GM23248 (cell line): ENCODE measurements around the gene RBMS1. TPM values are rescaled to one million over a fixed set of nuclear protein-coding genes. Genes with fewer than 3 reads are reported as not detected.
A peak's percentile ranks its signal among the peaks of the same experiment; 100 is the strongest.

Source experiments
- DNase-seq: peaks from one replicate; pipeline ENCODE4 v3.0.0-alpha.2; 2015
- H2AFZ ChIP-seq: fragments of 200-600 bp; sonication (generic); 2 replicates; pipeline ENCODE4 v1.6.1; 2016; ENCODE audit warnings: antibody characterized with exemption
- H3F3A ChIP-seq: fragments of 200-600 bp; sonication (generic); 2 replicates; pipeline ENCODE4 v1.6.1; 2016; ENCODE audit warnings: mild to moderate bottlenecking, antibody characterized with exemption, mixed run types; ENCODE audit not compliant: insufficient read depth
- H3K27ac ChIP-seq: fragments of 200-600 bp; sonication (generic); 2 replicates; pipeline ENCODE4 v1.5.1; 2016; ENCODE audit warnings: mild to moderate bottlenecking
- H3K27me3 ChIP-seq: fragments of 200-600 bp; sonication (generic); replicated peaks from 2 replicates; pipeline ENCODE4 v1.6.1; 2016; ENCODE audit warnings: mild to moderate bottlenecking; ENCODE audit not compliant: insufficient read depth
- H3K36me3 ChIP-seq: fragments of 200-600 bp; sonication (generic); 2 replicates; pipeline ENCODE4 v1.6.1; 2016; ENCODE audit warnings: low read depth, mild to moderate bottlenecking
- H3K4me1 ChIP-seq: fragments of 200-600 bp; sonication (generic); 2 replicates; pipeline ENCODE4 v1.6.1; 2016; ENCODE audit warnings: mild to moderate bottlenecking; ENCODE audit not compliant: insufficient read depth
- H3K4me2 ChIP-seq: fragments of 200-600 bp; sonication (generic); one replicate; pipeline ENCODE4 v1.6.1; 2016; ENCODE audit warnings: mild to moderate bottlenecking; ENCODE audit not compliant: unreplicated experiment
- H3K4me3 ChIP-seq: fragments of 200-600 bp; sonication (generic); 2 replicates; pipeline ENCODE4 v1.5.1; 2016; ENCODE audit warnings: mild to moderate bottlenecking
- H3K79me2 ChIP-seq: fragments of 200-600 bp; sonication (generic); 2 replicates; pipeline ENCODE4 v1.6.1; 2016; ENCODE audit warnings: mild to moderate bottlenecking; ENCODE audit not compliant: insufficient read depth
- H3K9ac ChIP-seq: fragments of 200-600 bp; sonication (generic); 2 replicates; pipeline ENCODE4 v1.6.1; 2016; ENCODE audit warnings: mild to moderate bottlenecking
- H3K9me2 ChIP-seq: fragments of 200-600 bp; sonication (generic); 2 replicates; pipeline ENCODE4 v1.6.1; 2016; ENCODE audit warnings: mixed run types, mild to moderate bottlenecking, moderate library complexity; ENCODE audit not compliant: insufficient read depth
- H3K9me3 ChIP-seq: fragments of 200-600 bp; sonication (generic); one replicate; pipeline ENCODE4 v1.6.1; 2017; ENCODE audit warnings: low read depth
- H4K20me1 ChIP-seq: fragments of 200-600 bp; sonication (generic); 2 replicates; pipeline ENCODE4 v1.6.0; 2016; ENCODE audit not compliant: insufficient read depth
- EZH2 ChIP-seq: fragments of 200-600 bp; sonication (generic); IDR thresholded peaks from 2 replicates; pipeline ENCODE4 v1.6.1; 2018; ENCODE audit warnings: antibody characterized with exemption, mild to moderate bottlenecking; ENCODE audit not compliant: insufficient read depth, poor library complexity, severe bottlenecking
- EZH2phosphoT487 ChIP-seq: fragments of 200-600 bp; sonication (generic); IDR thresholded peaks from 2 replicates; pipeline ENCODE4 v1.6.1; 2018; ENCODE audit warnings: antibody characterized with exemption, moderate library complexity, mild to moderate bottlenecking, low read depth; ENCODE audit not compliant: insufficient read depth
- WGBS, 2 experiments: methylation state at CpG; one replicate each; pipeline ENCODE4 v1.1.6; 2015 to 2017; ENCODE audit warnings: low lambda C conversion rate in 2 of 2, low coverage in 1 of 2; ENCODE audit errors: missing lambda C conversion rate in 2 of 2; 5-methylcytosine and 5-hydroxymethylcytosine counted together
- in situ Hi-C: fragments of 300-500 bp; cut with MboI; formaldehyde crosslinking; loops from 2 replicates; pipeline ENCODE4 v1.15.0; 2020
- polyA plus RNA-seq: library from polyadenylated mRNA; unstranded; fragments of >200 nt; fragmentation: Nextera tagmentation; extraction: Ambion mirVana; gene quantifications from 2 replicates; pipeline ENCODE4 v1.2.1, GENCODE V29; 2016
- total RNA-seq: library from RNA; depleted of rRNA; stranded (reverse); fragments of >200 nt; shearing (Covaris generic); gene quantifications from 2 replicates; pipeline ENCODE4 v1.2.3, GENCODE V29; 2014

RBMS1 gene
- total and polyA plus RNA-seq, 2 experiments from 2014 or later: 72.3 to 91.7 TPM

- in situ Hi-C loops: no loop called here
- peaks cover 81% of the 10 kb centered on the region for H3F3A ChIP-seq
- H3K4me3 ChIP-seq: no peak overlapping the region
- no peak overlapping the region for H2AFZ ChIP-seq
- H3K27ac ChIP-seq: 0 out of 2 replicates have a peak overlapping the region, but pooled peaks have one; percentile 1
- no peak for DNase-seq
- H3K4me2 ChIP-seq: no peak overlapping the region
- H3K4me1 ChIP-seq: peaks cover 38% of the 10 kb centered on the region
- H3K9ac ChIP-seq: no peak overlapping the region
- TF ChIP-seq EZH2: no peak
- no peak for TF ChIP-seq EZH2phosphoT487
- no peaks in the 10 kb centered on the region for H3K9me3 ChIP-seq
- H3K9me2 ChIP-seq: no peaks in the 10 kb centered on the region
- peaks cover 81% of the 10 kb centered on the region for H3K79me2 ChIP-seq
- no peaks in the 10 kb centered on the region for H3K27me3 ChIP-seq
- peaks cover 63% of the 10 kb centered on the region for H3K36me3 ChIP-seq
- H4K20me1 ChIP-seq: no peaks in the 10 kb centered on the region
Measured at GRCh38 chr2:160283675-160284074, 209.9 kb downstream of the RBMS1 start.

- in situ Hi-C loops: no loop called here
- peaks cover 84% of the 10 kb centered on the region for H3F3A ChIP-seq
- H2AFZ ChIP-seq: no peak overlapping the region
- H3K27ac ChIP-seq: peak overlapping the region; percentile 44
- no peaks in the 10 kb centered on the region for H3K27me3 ChIP-seq
- no peak overlapping the region for H3K9ac ChIP-seq
- peaks cover 75% of the 10 kb centered on the region for H3K36me3 ChIP-seq
- WGBS, 2 experiments: 92 to 97% methylated on average over 2 of the region's 2 CpGs
- no peak overlapping the region for H3K4me3 ChIP-seq
- H3K4me2 ChIP-seq: no peak overlapping the region
- no peak for DNase-seq
- no peaks in the 10 kb centered on the region for H4K20me1 ChIP-seq
- H3K9me2 ChIP-seq: no peaks in the 10 kb centered on the region
- TF ChIP-seq EZH2 (no peak), EZH2phosphoT487 (no peak)
- H3K4me1 ChIP-seq: peaks cover 36% of the 10 kb centered on the region
- peaks cover 79% of the 10 kb centered on the region for H3K79me2 ChIP-seq
- no peaks in the 10 kb centered on the region for H3K9me3 ChIP-seq
Measured at GRCh38 chr2:160282063-160282580, 211.5 kb downstream of the RBMS1 start.

- H3K4me1 ChIP-seq: peaks cover 36% of the 10 kb centered on the region
- H3K27ac ChIP-seq: peak overlapping the region; percentile 44
- TF ChIP-seq EZH2 (no peak), EZH2phosphoT487 (no peak)
- no peak overlapping the region for H3K4me3 ChIP-seq
- H3K79me2 ChIP-seq: peaks cover 79% of the 10 kb centered on the region
- no peak overlapping the region for H3K4me2 ChIP-seq
- in situ Hi-C loops: no loop called here
- H3K27me3 ChIP-seq: no peaks in the 10 kb centered on the region
- H4K20me1 ChIP-seq: no peaks in the 10 kb centered on the region
- H3K9ac ChIP-seq: no peak overlapping the region
- no peak overlapping the region for H2AFZ ChIP-seq
- no peaks in the 10 kb centered on the region for H3K9me2 ChIP-seq
- H3F3A ChIP-seq: peaks cover 84% of the 10 kb centered on the region
- no peak for DNase-seq
- 97 to 98% methylated on average over 1 of the region's 1 CpG for WGBS, 2 experiments
- peaks cover 74% of the 10 kb centered on the region for H3K36me3 ChIP-seq
- H3K9me3 ChIP-seq: no peaks in the 10 kb centered on the region
Measured at GRCh38 chr2:160281213-160281612, 212.4 kb downstream of the RBMS1 start.

- Histone ChIP-seq H2AFZ (no peak overlapping the region), H3K4me2 (peak overlapping the region; percentile 44), H3K4me3 (no peak overlapping the region), H3K27ac (peak overlapping the region; percentile 71), H3K4me1 (peaks cover 36% of the 10 kb centered on the region), H3F3A (peaks cover 95% of the 10 kb centered on the region), H3K9me2 (no peaks in the 10 kb centered on the region), H3K36me3 (peaks cover 79% of the 10 kb centered on the region), H3K79me2 (peaks cover 79% of the 10 kb centered on the region), H3K27me3 (no peaks in the 10 kb centered on the region), H3K9ac (peak overlapping the region; percentile 25), H4K20me1 (no peaks in the 10 kb centered on the region), H3K9me3 (no peaks in the 10 kb centered on the region)
- DNase-seq: peak; percentile 84
- TF ChIP-seq EZH2phosphoT487 (no peak), EZH2 (no peak)
- in situ Hi-C loops: no loop called here
- WGBS, 2 experiments: 52 to 55% methylated on average over 5 of the region's 5 CpGs
Measured at GRCh38 chr2:160279813-160280465, 213.7 kb downstream of the RBMS1 start.
